Measurements from ENCODE around the gene MEPE.

DNA sequence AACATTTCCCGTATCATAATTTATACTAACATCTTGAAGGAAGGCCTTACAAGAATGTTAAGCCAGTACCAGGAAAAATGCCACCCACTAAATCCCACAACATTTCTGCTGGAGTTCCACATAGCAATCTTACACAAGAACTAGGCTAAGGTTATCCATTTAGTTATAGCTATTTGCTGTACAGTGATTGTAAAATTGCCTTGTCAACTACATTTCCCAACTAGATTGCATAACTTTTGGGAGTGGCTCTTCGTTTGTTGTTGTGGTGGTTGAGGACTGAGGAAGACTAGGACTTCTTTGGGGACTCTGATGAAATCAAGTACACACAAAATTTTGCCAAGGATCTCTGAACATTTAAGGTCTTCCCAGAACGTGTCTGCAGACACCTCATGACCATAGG lies 25.4 kb upstream of the MEPE start:
- TF ChIP-seq, protein P1, sequence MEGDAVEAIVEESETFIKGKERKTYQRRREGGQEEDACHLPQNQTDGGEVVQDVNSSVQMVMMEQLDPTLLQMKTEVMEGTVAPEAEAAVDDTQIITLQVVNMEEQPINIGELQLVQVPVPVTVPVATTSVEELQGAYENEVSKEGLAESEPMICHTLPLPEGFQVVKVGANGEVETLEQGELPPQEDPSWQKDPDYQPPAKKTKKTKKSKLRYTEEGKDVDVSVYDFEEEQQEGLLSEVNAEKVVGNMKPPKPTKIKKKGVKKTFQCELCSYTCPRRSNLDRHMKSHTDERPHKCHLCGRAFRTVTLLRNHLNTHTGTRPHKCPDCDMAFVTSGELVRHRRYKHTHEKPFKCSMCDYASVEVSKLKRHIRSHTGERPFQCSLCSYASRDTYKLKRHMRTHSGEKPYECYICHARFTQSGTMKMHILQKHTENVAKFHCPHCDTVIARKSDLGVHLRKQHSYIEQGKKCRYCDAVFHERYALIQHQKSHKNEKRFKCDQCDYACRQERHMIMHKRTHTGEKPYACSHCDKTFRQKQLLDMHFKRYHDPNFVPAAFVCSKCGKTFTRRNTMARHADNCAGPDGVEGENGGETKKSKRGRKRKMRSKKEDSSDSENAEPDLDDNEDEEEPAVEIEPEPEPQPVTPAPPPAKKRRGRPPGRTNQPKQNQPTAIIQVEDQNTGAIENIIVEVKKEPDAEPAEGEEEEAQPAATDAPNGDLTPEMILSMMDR (conservative IDR thresholded peaks at IDR 0.05; ENCODE audit: low read length): no peak
- no peak for TF ChIP-seq EZH2phosphoT487 (IDR thresholded peaks at IDR 0.05; ENCODE audit: borderline replicate concordance, low read depth, low read length)
